SH-SY5Y (cell line): ENCODE results near the gene C1orf141.

ENCODE experiments used
- GATA2 ChIP-seq: IDR thresholded peaks from 2 replicates; pipeline ENCODE4 v1.6.1; 2011; ENCODE audit warnings: mild to moderate bottlenecking, low read depth, low read length
- GATA3 ChIP-seq: IDR thresholded peaks from 2 replicates; pipeline ENCODE4 v1.6.1; 2011; ENCODE audit warnings: low read depth, mild to moderate bottlenecking, low read length, moderate library complexity

DNA sequence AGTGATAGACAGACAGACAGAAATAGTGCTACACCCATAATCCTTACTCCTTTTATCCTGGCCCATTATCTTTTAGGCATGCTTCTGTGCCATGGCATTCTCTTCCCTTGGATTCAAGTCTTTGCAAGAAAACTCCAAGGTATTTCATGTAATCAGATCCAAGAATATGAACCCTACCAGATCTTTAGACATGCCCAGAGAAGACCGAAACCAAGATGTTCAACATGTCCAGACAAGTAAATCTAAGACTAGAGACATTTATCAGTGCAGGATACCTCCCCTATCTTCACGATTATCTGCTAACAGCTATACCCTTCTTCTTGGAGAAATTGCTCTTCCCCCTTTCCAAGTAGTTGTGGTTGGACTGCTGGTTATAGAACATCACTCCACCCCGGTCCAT lies 11.8 kb upstream of the C1orf141 start:
- TF ChIP-seq GATA3 (no peak), GATA2 (no peak)
